Smooth muscle cell of the brain vasculature (primary cell): Measurements from ENCODE around the gene PMM2.

Experiments
- DNase-seq: peaks from one replicate; pipeline ENCODE4 v3.0.0-alpha.2; 2012; ENCODE audit warnings: low read depth, low spot score

The PMM2 gene

DNA sequence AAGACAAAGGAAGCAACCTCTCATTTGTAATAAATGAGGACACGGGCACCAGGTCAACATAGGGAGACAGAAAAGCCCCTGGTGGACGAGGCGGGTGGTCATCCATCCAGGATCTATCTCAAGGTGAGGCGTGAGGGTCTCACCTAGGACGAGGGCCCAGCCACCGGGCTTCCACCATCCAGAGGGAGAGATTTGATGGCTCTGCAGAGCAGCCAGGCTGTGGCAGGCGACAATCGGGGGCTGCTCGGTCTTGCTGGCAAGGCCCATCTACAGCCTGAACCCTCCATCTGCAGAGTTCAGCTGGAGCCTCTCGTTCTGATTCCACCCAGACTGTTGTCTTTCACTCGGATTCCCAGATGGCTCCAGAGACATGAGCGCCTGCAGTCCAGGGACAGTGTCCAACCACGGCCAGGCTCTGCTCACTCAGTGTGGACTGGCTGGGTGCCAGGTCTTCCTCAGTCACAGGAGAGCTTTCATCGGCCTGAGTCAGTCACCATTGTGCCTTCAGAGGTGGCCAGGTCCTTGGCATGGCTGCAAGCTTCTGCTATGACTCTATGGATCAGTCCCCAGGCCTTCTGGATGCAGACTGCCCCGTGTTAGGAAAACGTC, 90.4 kb downstream of the PMM2 start:
- DNase-seq = no peak

DNA sequence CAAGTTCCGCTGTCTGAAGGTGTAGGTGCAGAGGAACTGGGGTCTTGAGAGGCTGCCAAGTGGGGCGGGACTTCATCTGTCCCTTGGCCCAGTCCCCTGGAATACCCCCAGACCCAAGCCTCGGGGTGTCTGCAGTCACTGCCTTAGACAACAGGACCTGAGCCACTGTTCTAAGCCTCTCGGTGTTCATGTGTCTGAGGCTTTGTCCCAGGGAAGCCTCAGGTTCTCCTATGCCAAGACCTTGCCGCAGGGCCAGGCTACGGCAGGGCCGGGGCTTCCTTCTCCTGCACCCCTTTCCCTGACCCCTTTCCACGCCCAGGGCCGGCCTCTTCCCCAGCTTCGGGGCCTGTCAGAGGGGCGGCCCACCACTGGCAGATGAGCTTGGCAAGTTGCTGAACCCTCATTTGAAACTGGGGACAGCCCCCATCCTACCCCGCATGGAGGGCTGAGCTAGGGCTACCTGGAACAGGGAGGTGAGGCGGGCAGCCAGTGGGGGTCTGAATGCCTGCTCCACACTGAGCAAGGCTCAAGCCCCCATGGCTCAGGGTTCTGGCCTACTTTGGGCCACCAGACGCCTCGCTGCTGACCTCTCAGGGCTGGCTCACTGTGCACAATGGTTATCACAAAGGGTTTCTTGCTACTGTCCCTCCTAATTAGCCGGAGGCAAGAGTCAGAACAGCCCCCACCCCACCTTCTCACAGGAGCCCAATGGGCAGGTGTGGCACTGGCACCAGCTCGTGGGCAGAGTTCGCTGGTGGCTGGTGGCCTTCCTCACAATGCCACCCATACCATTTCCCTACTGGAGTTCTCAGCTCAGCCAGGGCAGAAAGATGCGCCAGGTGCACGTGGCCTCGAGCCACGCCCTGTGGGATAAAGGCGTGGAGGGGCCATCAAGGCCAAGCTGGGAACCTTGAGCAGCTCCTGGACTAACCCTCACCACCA, 91.6 kb downstream of the PMM2 start:
- no peak for DNase-seq

DNA sequence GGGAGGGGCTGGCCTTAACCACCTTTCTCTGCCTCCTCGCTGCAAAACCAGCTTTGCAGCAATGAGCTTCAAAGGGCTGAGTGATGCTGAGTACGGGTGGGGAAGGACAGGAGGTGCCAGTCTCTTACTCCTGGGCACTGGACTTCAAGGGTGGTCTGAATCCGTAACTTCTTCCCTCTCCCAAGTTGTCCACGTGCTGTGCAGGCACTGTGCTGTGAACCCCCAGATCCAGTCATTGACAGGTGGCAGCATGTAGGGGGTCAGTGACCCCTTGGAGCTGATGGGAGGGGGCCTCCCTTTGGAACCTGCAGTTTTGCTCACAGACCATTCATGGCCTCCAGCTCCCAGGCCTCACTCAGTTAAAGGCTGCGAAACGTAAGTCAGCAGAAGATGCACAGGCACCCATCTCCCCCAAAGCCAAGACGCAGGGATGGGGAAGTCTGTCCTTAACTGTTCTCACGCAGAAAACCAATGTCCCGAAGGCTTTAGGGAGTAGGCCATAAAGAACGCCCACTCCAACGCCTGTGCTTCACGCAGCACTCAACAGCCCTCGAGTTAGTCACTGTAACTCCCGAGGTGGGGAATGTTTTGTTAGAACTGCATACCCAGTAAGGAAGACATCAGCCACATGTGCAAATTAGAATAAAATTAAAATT, 92.4 kb downstream of the PMM2 start:
- no peak for DNase-seq

DNA sequence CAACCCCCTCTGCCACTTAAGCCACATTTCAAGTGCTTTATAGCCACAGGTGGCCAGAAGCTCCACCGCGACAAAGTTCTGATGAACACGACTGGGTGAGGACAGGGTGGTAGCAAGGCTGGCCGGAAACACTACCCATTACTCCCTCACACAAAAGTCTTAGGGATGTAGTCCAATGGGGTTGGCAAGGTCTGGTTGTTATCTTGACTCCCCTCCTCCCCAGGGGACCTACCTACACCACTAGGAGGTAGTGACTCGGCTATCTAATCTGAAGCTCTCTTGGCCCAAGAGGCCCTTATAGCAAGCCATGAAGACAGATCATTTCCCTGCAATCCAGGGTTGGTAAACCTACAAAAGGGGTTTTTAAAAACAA, 92.9 kb downstream of the PMM2 start:
- DNase-seq = no peak

- no peak for DNase-seq
Observed at GRCh38 chr16:8892101-8892575, 94.5 kb downstream of the PMM2 start.

DNA sequence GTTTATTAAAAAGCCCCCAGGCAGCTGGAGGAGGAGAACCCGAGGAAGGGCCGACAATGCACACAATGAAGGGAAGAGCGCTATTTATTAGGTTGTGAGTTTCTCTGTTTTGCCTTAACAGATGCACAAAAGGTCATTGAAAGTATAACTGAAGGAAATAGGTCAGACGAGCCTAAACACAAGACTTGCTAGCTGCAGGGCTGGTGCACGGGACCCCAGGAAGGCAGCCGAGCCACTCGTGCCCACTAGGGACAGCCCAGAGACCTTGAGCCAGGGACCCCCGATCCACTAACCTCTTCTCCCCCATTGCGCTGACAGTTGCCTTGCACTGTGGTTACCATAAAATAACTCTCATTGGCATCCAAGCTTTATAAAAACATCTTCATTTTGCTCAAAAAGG, 95.8 kb downstream of the PMM2 start:
- no peak for DNase-seq

DNA sequence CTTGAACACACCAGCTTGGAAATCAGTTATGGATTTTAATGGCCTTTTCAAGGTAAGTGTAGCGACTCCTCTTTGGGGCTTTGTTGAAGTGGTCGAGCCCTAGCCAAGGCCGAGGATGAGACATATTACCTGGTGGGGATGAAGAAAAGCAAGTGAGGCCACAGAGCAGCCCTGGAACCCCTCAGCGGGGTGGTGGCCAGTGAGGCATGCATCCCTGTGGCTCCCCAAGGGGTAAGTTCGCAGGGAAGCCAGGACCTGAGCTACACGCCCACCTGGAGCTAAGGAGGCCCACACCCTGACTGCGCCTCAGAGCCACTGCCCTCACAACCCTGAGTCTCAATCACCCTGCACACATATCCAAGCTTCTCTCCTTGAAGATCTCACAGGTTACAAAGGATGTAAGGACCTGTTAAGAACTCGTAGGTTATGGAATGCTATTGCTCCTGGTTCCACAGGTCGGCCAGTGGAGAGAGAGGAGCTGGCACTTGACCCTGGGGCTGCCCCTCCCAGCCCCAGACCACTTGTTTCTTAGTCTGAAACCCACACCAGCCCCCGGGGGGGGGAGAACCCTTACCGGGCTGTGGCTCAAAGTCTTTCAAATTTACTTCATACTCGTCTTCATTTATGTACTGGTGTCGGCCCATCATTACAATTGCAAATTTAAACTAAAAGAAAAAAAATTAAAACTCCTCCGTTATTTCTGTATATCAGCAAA, 96.5 kb downstream of the PMM2 start:
- no peak for DNase-seq

DNA sequence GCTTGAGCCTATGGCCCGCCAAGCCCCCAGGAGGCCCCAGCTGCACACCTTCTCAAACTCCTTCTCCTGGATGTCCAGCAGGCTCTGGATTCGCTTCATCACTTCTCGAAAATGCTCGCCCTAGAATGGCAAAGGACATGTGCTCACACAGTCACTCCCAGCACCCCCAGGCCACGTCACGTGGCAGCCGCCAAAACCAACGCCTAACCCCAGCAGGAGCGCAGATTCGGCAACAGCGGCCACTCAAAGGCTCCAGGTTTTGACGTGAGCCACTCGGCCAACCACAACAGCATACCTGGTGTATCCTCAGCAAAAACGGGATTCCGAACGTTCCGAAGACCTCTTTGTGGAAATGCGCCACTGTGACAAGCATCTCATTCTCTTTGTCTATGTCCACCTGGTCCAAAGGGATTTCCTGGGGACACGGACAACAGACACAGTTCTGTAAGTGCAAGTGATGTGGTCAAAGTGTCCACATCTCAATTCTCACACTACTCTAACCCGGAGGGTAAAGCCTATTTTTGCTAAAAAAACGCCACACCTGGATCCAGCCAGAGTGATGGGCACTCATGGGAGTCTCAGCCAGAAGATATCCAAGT, 97.2 kb downstream of the PMM2 start:
- DNase-seq = no peak

- DNase-seq = no peak
Observed at GRCh38 chr16:8898660-8899318, 101.2 kb downstream of the PMM2 start.
